ENCODE data around the gene C5orf22. TPM values are rescaled to one million over a fixed set of nuclear protein-coding genes. Genes with fewer than 3 reads are reported as not detected.

C5orf22 gene
- total and polyA plus RNA-seq, 2 donors (not counting 1 experiment from before 2014, with no cell fraction given): 20.0 to 26.9 TPM

DNA sequence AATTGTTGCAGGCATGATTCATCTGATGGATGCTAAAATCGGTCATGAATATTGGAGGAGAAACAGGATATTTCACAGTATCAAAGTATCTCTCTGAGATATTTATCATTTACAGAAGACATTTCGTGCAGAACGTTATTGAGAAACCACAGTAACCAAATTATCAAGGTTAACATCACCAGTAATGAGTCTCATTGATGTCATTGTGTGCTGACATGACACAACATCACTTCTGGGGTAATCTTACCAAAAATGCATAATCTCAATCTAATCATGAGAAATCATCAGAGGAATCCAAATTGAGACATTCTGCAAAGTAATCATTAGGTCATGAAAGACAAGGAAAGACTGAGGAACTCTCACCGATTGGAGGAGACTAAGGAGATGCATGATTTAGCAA lies 42.7 kb downstream of the C5orf22 start:
- DNase-seq (ENCODE audit: low read depth in 2 of 2): no peak
- Histone ChIP-seq H3K27me3 (ENCODE audit: control insufficient read depth, insufficient read depth, low read length) (no peaks in the 10 kb centered on the region), H3K27ac (ENCODE audit: insufficient read depth, low read length) (no peak overlapping the region), H3K4me3 (replicated peaks in 1 of 4; ENCODE audit: control extremely low read depth in 1 of 4, insufficient read depth in 1 of 4, low read depth in 3 of 4, low read length in 4 of 4) (no peak overlapping the region), H3K36me3 (ENCODE audit: control insufficient read depth, insufficient read depth, low read length) (no peaks in the 10 kb centered on the region), H3K4me1 (ENCODE audit: control insufficient read depth, extremely low read depth, insufficient read depth, low read length) (no peaks in the 10 kb centered on the region), H2AFZ (ENCODE audit: low read length) (no peak overlapping the region), H4K20me1 (ENCODE audit: control insufficient read depth, extremely low read depth, insufficient read depth, low read length) (no peaks in the 10 kb centered on the region), H3K79me2 (ENCODE audit: control insufficient read depth, insufficient read depth, low read length) (no peaks in the 10 kb centered on the region), H3K9ac (ENCODE audit: insufficient read depth, low read length) (no peak overlapping the region), H3K9me3 (ENCODE audit: control insufficient read depth, insufficient read depth, low read depth, low read length) (no peaks in the 10 kb centered on the region), H3K4me2 (ENCODE audit: extremely low read depth, insufficient read depth, low read length) (no peak overlapping the region)
- TF ChIP-seq, protein P1, sequence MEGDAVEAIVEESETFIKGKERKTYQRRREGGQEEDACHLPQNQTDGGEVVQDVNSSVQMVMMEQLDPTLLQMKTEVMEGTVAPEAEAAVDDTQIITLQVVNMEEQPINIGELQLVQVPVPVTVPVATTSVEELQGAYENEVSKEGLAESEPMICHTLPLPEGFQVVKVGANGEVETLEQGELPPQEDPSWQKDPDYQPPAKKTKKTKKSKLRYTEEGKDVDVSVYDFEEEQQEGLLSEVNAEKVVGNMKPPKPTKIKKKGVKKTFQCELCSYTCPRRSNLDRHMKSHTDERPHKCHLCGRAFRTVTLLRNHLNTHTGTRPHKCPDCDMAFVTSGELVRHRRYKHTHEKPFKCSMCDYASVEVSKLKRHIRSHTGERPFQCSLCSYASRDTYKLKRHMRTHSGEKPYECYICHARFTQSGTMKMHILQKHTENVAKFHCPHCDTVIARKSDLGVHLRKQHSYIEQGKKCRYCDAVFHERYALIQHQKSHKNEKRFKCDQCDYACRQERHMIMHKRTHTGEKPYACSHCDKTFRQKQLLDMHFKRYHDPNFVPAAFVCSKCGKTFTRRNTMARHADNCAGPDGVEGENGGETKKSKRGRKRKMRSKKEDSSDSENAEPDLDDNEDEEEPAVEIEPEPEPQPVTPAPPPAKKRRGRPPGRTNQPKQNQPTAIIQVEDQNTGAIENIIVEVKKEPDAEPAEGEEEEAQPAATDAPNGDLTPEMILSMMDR (conservative IDR thresholded peaks at IDR 0.05 in 1 of 2, IDR thresholded peaks at IDR 0.05 in 1 of 2; ENCODE audit: low read depth in 1 of 2, low read length in 2 of 2): no peak
- TF ChIP-seq EZH2 (IDR thresholded peaks at IDR 0.05; ENCODE audit: low read length, missing control alignments): no peak

DNA sequence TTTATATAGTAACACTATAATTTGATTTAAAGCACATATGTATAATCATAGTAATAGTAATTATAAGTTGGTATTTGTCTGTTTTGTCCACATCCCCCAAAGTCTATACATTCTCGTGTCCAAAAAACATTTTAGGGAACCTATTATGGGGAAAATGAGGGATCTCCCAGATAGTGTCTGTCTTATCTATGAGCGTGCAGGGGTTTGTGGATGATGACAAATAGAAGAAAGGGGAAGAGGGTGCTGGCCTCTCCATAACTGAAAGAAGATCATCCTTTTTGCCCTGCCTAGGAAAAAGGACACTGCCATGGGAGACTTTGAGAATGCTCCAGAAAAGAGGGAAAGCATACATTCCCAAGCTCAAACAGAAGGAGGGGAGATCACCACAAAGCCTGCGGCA lies 45.3 kb downstream of the C5orf22 start:
- TF ChIP-seq EZH2 (IDR thresholded peaks at IDR 0.05; ENCODE audit: low read length, missing control alignments): no peak
- TF ChIP-seq, protein P1 (conservative IDR thresholded peaks at IDR 0.05 in 1 of 2, IDR thresholded peaks at IDR 0.05 in 1 of 2; ENCODE audit: low read depth in 1 of 2, low read length in 2 of 2): no peak
- no peak for DNase-seq (ENCODE audit: low read depth in 2 of 2)

DNA sequence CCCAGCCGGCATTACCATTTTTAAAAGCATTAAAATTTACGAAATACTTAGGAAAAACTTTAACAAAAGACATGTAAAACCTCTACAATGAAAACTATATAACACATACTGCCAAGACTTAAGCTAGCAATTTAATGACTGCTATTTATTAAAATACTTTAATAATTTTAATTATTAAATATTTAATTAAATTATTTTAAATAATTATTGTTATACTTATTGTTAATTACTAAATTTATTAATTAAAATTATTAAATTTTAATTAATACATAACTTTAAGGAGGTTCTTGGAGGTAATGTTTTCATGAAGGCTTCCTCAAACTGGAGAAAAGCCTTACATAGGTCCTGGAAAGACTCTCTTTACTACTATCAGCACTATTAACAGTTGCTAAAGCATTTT lies 47.5 kb downstream of the C5orf22 start:
- TF ChIP-seq, protein P1 (conservative IDR thresholded peaks at IDR 0.05 in 1 of 2, IDR thresholded peaks at IDR 0.05 in 1 of 2; ENCODE audit: low read depth in 1 of 2, low read length in 2 of 2): no peak
- no peak for TF ChIP-seq EZH2 (IDR thresholded peaks at IDR 0.05; ENCODE audit: low read length, missing control alignments)
- no peaks in the 10 kb centered on the region for H3K79me2 ChIP-seq (ENCODE audit: control insufficient read depth, insufficient read depth, low read length)

More for the DNA sequence above, 45.3 kb downstream of the C5orf22 start:
- Histone ChIP-seq H3K4me3 (replicated peaks in 1 of 4; ENCODE audit: control extremely low read depth in 1 of 4, insufficient read depth in 1 of 4, low read depth in 3 of 4, low read length in 4 of 4) (no peak overlapping the region), H3K4me2 (ENCODE audit: extremely low read depth, insufficient read depth, low read length) (no peak overlapping the region), H3K9ac (ENCODE audit: insufficient read depth, low read length) (no peak overlapping the region), H3K36me3 (ENCODE audit: control insufficient read depth, insufficient read depth, low read length) (no peaks in the 10 kb centered on the region), H3K27me3 (ENCODE audit: control insufficient read depth, insufficient read depth, low read length) (no peaks in the 10 kb centered on the region), H4K20me1 (ENCODE audit: control insufficient read depth, extremely low read depth, insufficient read depth, low read length) (no peaks in the 10 kb centered on the region), H2AFZ (ENCODE audit: low read length) (no peak overlapping the region), H3K79me2 (ENCODE audit: control insufficient read depth, insufficient read depth, low read length) (no peaks in the 10 kb centered on the region), H3K27ac (ENCODE audit: insufficient read depth, low read length) (no peak overlapping the region), H3K4me1 (ENCODE audit: control insufficient read depth, extremely low read depth, insufficient read depth, low read length) (no peaks in the 10 kb centered on the region), H3K9me3 (ENCODE audit: control insufficient read depth, insufficient read depth, low read depth, low read length) (no peaks in the 10 kb centered on the region)

More for the DNA sequence above, 47.5 kb downstream of the C5orf22 start:
- no peak overlapping the region for H3K4me2 ChIP-seq (ENCODE audit: extremely low read depth, insufficient read depth, low read length)
- H3K4me1 ChIP-seq (ENCODE audit: control insufficient read depth, extremely low read depth, insufficient read depth, low read length): no peaks in the 10 kb centered on the region
- H3K9me3 ChIP-seq (ENCODE audit: control insufficient read depth, insufficient read depth, low read depth, low read length): no peaks in the 10 kb centered on the region
- H3K27me3 ChIP-seq (ENCODE audit: control insufficient read depth, insufficient read depth, low read length): no peaks in the 10 kb centered on the region
- no peak overlapping the region for H2AFZ ChIP-seq (ENCODE audit: low read length)
- no peak overlapping the region for H3K9ac ChIP-seq (ENCODE audit: insufficient read depth, low read length)
- H3K36me3 ChIP-seq (ENCODE audit: control insufficient read depth, insufficient read depth, low read length): no peaks in the 10 kb centered on the region
- H3K27ac ChIP-seq (ENCODE audit: insufficient read depth, low read length): no peak overlapping the region
- no peaks in the 10 kb centered on the region for H4K20me1 ChIP-seq (ENCODE audit: control insufficient read depth, extremely low read depth, insufficient read depth, low read length)
- DNase-seq (ENCODE audit: low read depth in 2 of 2): no peak
- H3K4me3 ChIP-seq (replicated peaks in 1 of 4; ENCODE audit: control extremely low read depth in 1 of 4, insufficient read depth in 1 of 4, low read depth in 3 of 4, low read length in 4 of 4): no peak overlapping the region
